A673 (cell line): ENCODE measurements around the gene COL5A2. TPM values are rescaled to one million over a fixed set of nuclear protein-coding genes. Genes with fewer than 3 reads are reported as not detected.

ENCODE experiments used
- BruUV-seq: library from RNA; stranded (reverse); fragments of 400-500 nt; replicated peaks from 2 replicates; lab custom pipeline; 2021; lab: Mats Ljungman, UMichigan
- CTCF ChIA-PET: fragments of 300-600 bp; sonication (Branson Sonifier 250); formaldehyde crosslinking; loops from one replicate; lab custom pipeline; 2022; ENCODE audit warnings: antibody characterized with exemption; lab: Charles Lee
- POLR2A ChIA-PET: fragments of 300-600 bp; sonication (Branson Sonifier 250); formaldehyde crosslinking; loops from one replicate; lab custom pipeline; 2022; ENCODE audit warnings: antibody characterized with exemption; ENCODE audit not compliant: low non-redundant PET; lab: Charles Lee
- DNase-seq: peaks from one replicate; pipeline ENCODE4 v3.0.0-alpha.2; 2015; ENCODE audit warnings: low spot score
- H3K27ac ChIP-seq: fragments of 200-600 bp; sonication (generic); 2 replicates; pipeline ENCODE4 v1.5.1; 2016; ENCODE audit warnings: mixed run types, low read depth, mild to moderate bottlenecking, mixed read lengths, antibody characterized with exemption, low read length; ENCODE audit not compliant: poor library complexity, severe bottlenecking
- H3K27me3 ChIP-seq: fragments of 200-600 bp; sonication (generic); replicated peaks from 2 replicates; pipeline ENCODE4 v1.6.1; 2017; ENCODE audit warnings: mixed run types, low read depth, mild to moderate bottlenecking, mixed read lengths, antibody characterized with exemption, low read length; ENCODE audit not compliant: insufficient read depth, poor library complexity
- H3K36me3 ChIP-seq: fragments of 200-600 bp; sonication (generic); 2 replicates; pipeline ENCODE4 v1.6.1; 2016; ENCODE audit warnings: mixed run types, mild to moderate bottlenecking, mixed read lengths, antibody characterized with exemption, low read length; ENCODE audit not compliant: insufficient read depth, poor library complexity, severe bottlenecking
- H3K4me1 ChIP-seq: fragments of 200-600 bp; sonication (generic); 2 replicates; pipeline ENCODE4 v1.6.1; 2017; ENCODE audit warnings: mixed run types, mild to moderate bottlenecking, mixed read lengths, antibody characterized with exemption, low read length; ENCODE audit not compliant: insufficient read depth, poor library complexity, severe bottlenecking
- H3K4me3 ChIP-seq: fragments of 200-600 bp; sonication (generic); 2 replicates; pipeline ENCODE4 v1.5.1; 2016; ENCODE audit warnings: low read depth, mixed run types, mild to moderate bottlenecking, mixed read lengths, low read length; ENCODE audit not compliant: poor library complexity, severe bottlenecking
- H3K9me3 ChIP-seq: fragments of 200-600 bp; sonication (generic); 2 replicates; pipeline ENCODE4 v1.6.1; 2016; ENCODE audit warnings: mixed run types, low read depth, mild to moderate bottlenecking, mixed read lengths, antibody characterized with exemption, low read length; ENCODE audit not compliant: poor library complexity, severe bottlenecking
- EZH2 ChIP-seq: fragments of 200-600 bp; sonication (generic); IDR thresholded peaks from 2 replicates; pipeline ENCODE4 v1.6.1; 2017; ENCODE audit warnings: borderline replicate concordance, low read depth, mild to moderate bottlenecking, mixed read lengths, antibody characterized with exemption, low read length; ENCODE audit not compliant: poor library complexity, severe bottlenecking
- intact Hi-C: fragments of 100-400 bp; cut with micrococcal nuclease; formaldehyde crosslinking; loops from one replicate; pipeline ENCODE4 v1.10.0; 2022; ENCODE audit not compliant: unreplicated experiment
- total RNA-seq: library from RNA; stranded (reverse); gene quantifications from 2 replicates; pipeline ENCODE4 v1.2.3, GENCODE V29; 2021
- TF ChIP-seq, protein P1 (sequence below): fragments of 300-800, 200-600 bp; sonication (generic); conservative IDR thresholded peaks from 2 replicates; pipeline ENCODE4 v1.5.1; 2017; ENCODE audit warnings: low read depth, mild to moderate bottlenecking, antibody characterized with exemption, low read length, moderate library complexity, mixed read lengths

Gene COL5A2
- total RNA-seq, 1 experiment from 2014 or later = 92.2 TPM

DNA sequence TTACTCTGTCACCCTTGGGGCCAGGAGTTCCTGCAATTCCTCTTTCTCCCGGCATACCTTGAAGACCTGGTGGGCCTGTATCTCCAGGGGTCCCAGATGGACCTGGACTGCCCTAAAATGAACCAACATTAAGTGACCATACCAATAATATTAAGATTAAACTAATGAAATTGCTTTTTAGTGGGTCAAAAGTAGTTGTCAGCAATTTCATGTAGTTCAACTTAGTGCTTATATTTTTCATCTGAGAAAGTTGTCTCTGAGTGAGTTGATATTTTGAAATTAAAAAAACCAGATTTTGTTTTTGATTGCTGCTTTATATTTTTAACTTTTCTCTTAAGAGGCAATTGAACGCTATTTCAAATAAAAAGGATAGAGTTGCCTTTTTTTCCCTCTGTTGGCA is 122.2 kb downstream of the COL5A2 start:
- Histone ChIP-seq H3K4me1 (no peaks in the 10 kb centered on the region), H3K4me3 (no peak overlapping the region), H3K27ac (no peak overlapping the region), H3K9me3 (no peaks in the 10 kb centered on the region), H3K27me3 (no peaks in the 10 kb centered on the region), H3K36me3 (peaks cover 22% of the 10 kb centered on the region)
- ChIA-PET CTCF (no interaction called here), POLR2A (no interaction called here)
- intact Hi-C loops = no loop called here
- DNase-seq = no peak
- TF ChIP-seq, protein P1, sequence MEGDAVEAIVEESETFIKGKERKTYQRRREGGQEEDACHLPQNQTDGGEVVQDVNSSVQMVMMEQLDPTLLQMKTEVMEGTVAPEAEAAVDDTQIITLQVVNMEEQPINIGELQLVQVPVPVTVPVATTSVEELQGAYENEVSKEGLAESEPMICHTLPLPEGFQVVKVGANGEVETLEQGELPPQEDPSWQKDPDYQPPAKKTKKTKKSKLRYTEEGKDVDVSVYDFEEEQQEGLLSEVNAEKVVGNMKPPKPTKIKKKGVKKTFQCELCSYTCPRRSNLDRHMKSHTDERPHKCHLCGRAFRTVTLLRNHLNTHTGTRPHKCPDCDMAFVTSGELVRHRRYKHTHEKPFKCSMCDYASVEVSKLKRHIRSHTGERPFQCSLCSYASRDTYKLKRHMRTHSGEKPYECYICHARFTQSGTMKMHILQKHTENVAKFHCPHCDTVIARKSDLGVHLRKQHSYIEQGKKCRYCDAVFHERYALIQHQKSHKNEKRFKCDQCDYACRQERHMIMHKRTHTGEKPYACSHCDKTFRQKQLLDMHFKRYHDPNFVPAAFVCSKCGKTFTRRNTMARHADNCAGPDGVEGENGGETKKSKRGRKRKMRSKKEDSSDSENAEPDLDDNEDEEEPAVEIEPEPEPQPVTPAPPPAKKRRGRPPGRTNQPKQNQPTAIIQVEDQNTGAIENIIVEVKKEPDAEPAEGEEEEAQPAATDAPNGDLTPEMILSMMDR = no peak
- no peak for TF ChIP-seq EZH2
- no TSS peak for BruUV-seq

DNA sequence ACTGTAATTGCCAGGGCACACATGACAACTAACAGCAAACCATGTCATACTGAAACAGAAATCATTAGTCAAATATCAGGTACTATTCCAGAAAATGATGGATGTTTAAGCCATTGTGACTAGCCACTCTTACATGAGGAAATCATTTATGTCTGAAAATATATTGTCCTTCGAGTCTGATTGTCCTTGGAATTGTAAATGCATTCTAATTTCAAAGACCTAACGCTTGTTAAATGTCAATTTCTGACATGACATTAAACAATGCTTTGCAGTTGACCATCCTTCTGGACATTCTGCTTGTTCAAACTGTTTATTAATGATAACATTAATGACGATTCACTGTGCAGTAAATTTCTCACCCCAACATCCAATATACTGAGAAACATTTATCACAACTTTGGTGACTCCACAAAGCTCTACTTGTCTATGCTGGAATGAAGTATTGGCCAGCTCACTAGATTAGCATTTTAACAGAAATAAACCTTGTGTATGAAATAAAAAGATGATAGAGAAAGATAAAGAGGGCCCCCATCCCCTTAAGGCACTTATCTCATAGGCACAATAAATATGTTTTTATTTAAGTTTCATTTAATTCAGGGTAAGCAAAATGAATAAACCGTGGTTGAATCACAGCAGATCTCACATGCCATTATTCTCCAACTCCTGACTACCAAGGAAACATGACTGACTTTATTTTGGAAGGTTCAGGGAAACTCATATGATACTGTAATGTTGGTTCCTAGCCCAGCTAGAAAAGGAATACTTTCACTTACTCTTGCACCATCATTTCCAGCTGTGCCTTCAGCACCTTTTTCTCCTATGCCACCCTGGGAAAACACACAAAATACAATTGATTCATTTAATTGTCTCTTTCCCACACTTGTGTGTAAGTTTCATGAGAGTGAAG is 123.1 kb downstream of the COL5A2 start:
- POLR2A ChIA-PET = no interaction called here
- H3K27me3 ChIP-seq = no peaks in the 10 kb centered on the region
- no peak overlapping the region for H3K27ac ChIP-seq
- DNase-seq = no peak
- CTCF ChIA-PET = no interaction called here
- TSS peak; percentile 8 for BruUV-seq
- H3K9me3 ChIP-seq = no peaks in the 10 kb centered on the region
- no peak overlapping the region for H3K4me3 ChIP-seq
- no peaks in the 10 kb centered on the region for H3K4me1 ChIP-seq
- intact Hi-C loops = no loop called here
- TF ChIP-seq, protein P1 = no peak
- TF ChIP-seq EZH2 = no peak
- peaks cover 30% of the 10 kb centered on the region for H3K36me3 ChIP-seq

DNA sequence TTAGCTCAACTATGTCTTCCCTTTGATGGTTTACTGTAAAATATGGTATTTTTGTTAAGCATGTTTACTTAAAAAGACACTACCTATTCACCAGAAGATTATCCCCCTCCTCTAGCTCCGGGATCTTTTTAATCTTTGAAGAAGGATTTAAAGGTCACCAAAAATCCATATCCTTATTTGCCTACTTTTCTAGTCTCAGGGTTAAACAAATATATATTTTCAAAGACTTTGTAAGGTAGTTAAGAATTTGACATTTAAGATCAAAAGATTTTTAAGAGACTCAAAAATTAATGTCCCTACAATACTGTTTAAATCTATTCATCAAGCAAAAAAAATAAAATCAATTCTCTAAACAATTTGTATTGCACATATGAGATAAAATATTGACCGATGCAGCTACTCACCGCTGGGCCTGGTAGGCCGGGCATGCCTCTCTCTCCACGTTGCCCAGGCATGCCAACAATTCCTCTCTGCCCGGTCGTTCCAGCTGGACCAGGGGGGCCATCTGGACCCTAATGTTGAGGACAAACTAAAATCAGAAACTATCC is 129.3 kb downstream of the COL5A2 start:
- TF ChIP-seq EZH2 = no peak
- TF ChIP-seq, protein P1 = no peak
- Histone ChIP-seq H3K4me1 (no peaks in the 10 kb centered on the region), H3K4me3 (no peak overlapping the region), H3K27me3 (no peaks in the 10 kb centered on the region), H3K9me3 (no peaks in the 10 kb centered on the region), H3K36me3 (peaks cover 38% of the 10 kb centered on the region), H3K27ac (no peak overlapping the region)
- BruUV-seq = no TSS peak
- ChIA-PET CTCF (no interaction called here), POLR2A (no interaction called here)
- DNase-seq = no peak
- intact Hi-C loops = no loop called here
